GM06990 (cell line): Measurements from ENCODE around the gene SHISA2.
"Not testable (repeated sequence)": the region's sequence is repeated elsewhere in the genome, so short reads cannot be mapped to it uniquely, and the experiment has no call there.

ENCODE experiments used
- DNase-seq: peaks from one replicate; pipeline ENCODE4 v3.0.0-alpha.2; 2011; ENCODE audit not compliant: insufficient read length; ENCODE audit errors: extremely low read depth
- H3K27me3 ChIP-seq: replicated peaks from 2 replicates; pipeline ENCODE4 v1.6.0; 2011; ENCODE audit warnings: low read length; ENCODE audit not compliant: control insufficient read depth, insufficient read depth
- H3K36me3 ChIP-seq: 2 replicates; pipeline ENCODE4 v1.5.1; 2011; ENCODE audit warnings: low read length; ENCODE audit not compliant: control insufficient read depth, insufficient read depth
- H3K4me3 ChIP-seq: replicated peaks from 2 replicates; pipeline ENCODE4 v1.5.1; 2011; ENCODE audit warnings: low read depth, mild to moderate bottlenecking, control low read depth, low read length
- TF ChIP-seq, protein P1 (sequence below): IDR thresholded peaks from 2 replicates; pipeline ENCODE4 v1.5.1; 2011; ENCODE audit warnings: low read length, control low read depth, mild to moderate bottlenecking, inconsistent platforms; ENCODE audit not compliant: insufficient read depth, poor library complexity, severe bottlenecking

SHISA2 gene

DNA sequence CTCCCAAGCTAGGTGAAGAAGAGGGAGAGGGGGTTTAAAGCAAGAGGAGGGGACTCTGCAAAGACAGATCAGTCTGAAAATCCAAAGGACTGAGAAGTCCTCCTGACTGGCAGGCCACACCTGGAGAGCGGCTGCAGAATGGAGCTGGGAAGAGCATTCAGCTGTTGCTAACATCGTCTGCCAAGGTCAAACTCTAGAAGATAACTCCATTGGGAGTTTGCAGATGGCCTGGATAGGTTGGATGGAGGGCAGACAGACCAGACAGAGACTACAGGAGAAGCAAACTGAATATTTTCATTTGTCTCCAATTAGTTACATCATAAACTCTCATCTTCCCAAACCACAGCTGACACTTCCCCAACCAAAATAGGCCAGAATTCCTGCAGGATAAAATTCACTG lies 19.9 kb upstream of the SHISA2 start:
- no peaks in the 10 kb centered on the region for H3K36me3 ChIP-seq
- TF ChIP-seq, protein P1, sequence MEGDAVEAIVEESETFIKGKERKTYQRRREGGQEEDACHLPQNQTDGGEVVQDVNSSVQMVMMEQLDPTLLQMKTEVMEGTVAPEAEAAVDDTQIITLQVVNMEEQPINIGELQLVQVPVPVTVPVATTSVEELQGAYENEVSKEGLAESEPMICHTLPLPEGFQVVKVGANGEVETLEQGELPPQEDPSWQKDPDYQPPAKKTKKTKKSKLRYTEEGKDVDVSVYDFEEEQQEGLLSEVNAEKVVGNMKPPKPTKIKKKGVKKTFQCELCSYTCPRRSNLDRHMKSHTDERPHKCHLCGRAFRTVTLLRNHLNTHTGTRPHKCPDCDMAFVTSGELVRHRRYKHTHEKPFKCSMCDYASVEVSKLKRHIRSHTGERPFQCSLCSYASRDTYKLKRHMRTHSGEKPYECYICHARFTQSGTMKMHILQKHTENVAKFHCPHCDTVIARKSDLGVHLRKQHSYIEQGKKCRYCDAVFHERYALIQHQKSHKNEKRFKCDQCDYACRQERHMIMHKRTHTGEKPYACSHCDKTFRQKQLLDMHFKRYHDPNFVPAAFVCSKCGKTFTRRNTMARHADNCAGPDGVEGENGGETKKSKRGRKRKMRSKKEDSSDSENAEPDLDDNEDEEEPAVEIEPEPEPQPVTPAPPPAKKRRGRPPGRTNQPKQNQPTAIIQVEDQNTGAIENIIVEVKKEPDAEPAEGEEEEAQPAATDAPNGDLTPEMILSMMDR = no peak
- no peak for DNase-seq
- no peaks in the 10 kb centered on the region for H3K27me3 ChIP-seq
- H3K4me3 ChIP-seq = no peak overlapping the region

GRCh38 chr13:26069642-26070041 lies 17.8 kb upstream of the SHISA2 start:
- DNase-seq, H3K4me3 ChIP-seq, H3K36me3 ChIP-seq: not testable (repeated sequence)

GRCh38 chr13:26068372-26068771 lies 16.6 kb upstream of the SHISA2 start:
- H3K36me3 ChIP-seq, DNase-seq, H3K27me3 ChIP-seq, H3K4me3 ChIP-seq: not testable (repeated sequence)

More at GRCh38 chr13:26069642-26070041, 17.8 kb upstream of the SHISA2 start:
- not testable (repeated sequence) for H3K27me3 ChIP-seq

DNA sequence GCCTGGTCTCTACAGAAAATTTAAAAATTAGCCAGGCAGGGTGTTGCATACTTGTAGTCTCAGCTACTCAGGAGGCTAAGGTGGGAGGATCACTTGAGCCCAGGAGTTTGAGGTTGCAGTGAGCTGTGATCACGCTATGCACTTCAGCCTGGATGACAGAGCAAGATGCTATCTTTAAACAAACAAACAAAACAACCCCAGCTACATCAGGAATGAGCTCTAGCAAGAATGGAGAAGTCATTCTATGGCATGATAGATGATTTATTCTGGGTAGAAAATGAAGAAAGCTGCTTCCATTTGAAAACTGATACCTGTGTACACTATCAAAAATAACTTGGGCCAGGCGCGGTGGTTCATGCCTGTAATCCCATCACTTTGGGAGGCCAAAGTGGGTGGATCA lies 15.8 kb upstream of the SHISA2 start:
- DNase-seq = no peak
- no peak overlapping the region for H3K4me3 ChIP-seq
- TF ChIP-seq, protein P1 = no peak
- H3K27me3 ChIP-seq = no peaks in the 10 kb centered on the region
- H3K36me3 ChIP-seq = no peaks in the 10 kb centered on the region

DNA sequence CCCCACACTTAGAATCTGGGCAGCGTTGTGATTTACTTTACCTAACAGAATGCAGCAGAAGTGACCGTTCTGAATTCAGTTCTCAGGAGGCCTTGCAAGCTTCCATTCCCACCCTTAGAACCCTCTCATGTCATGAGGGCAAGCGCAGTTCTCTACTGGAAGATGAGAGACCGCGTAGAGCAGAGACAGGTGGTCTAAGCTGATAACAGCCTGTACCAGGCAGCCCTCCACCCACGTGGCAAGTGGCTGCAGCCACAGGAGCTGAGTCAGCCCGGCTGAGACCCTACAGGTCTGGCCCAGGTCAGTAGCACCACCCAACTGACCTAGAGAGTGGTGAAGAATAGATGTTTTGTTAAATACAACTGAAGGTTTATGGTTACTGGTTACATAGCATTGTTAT lies 14.7 kb upstream of the SHISA2 start:
- H3K4me3 ChIP-seq, H3K36me3 ChIP-seq, H3K27me3 ChIP-seq, DNase-seq: not testable (repeated sequence)

- TF ChIP-seq, protein P1 = peak; percentile 71
- DNase-seq = no peak
These were observed 11.1 kb upstream of the SHISA2 start for GRCh38 chr13:26062853-26063444.

GRCh38 chr13:26061947-26062346 lies 10.1 kb upstream of the SHISA2 start:
- Histone ChIP-seq H3K4me3 (no peak overlapping the region), H3K27me3 (peaks cover 1% of the 10 kb centered on the region; the same call in 1 of the 2 replicates), H3K36me3 (no peaks in the 10 kb centered on the region)
- TF ChIP-seq, protein P1 = no peak
- DNase-seq = no peak

More at GRCh38 chr13:26062853-26063444, 11.1 kb upstream of the SHISA2 start:
- H3K27me3 ChIP-seq = no peaks in the 10 kb centered on the region
- H3K36me3 ChIP-seq = no peaks in the 10 kb centered on the region
- no peak overlapping the region for H3K4me3 ChIP-seq
